ENCODE results near the gene TROAP. TPM values are rescaled to one million over a fixed set of nuclear protein-coding genes. Genes with fewer than 3 reads are reported as not detected.

The TROAP gene, protein sequence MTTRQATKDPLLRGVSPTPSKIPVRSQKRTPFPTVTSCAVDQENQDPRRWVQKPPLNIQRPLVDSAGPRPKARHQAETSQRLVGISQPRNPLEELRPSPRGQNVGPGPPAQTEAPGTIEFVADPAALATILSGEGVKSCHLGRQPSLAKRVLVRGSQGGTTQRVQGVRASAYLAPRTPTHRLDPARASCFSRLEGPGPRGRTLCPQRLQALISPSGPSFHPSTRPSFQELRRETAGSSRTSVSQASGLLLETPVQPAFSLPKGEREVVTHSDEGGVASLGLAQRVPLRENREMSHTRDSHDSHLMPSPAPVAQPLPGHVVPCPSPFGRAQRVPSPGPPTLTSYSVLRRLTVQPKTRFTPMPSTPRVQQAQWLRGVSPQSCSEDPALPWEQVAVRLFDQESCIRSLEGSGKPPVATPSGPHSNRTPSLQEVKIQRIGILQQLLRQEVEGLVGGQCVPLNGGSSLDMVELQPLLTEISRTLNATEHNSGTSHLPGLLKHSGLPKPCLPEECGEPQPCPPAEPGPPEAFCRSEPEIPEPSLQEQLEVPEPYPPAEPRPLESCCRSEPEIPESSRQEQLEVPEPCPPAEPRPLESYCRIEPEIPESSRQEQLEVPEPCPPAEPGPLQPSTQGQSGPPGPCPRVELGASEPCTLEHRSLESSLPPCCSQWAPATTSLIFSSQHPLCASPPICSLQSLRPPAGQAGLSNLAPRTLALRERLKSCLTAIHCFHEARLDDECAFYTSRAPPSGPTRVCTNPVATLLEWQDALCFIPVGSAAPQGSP
- total RNA-seq: 4.8 and 10.3 TPM in 2 replicates

DNA sequence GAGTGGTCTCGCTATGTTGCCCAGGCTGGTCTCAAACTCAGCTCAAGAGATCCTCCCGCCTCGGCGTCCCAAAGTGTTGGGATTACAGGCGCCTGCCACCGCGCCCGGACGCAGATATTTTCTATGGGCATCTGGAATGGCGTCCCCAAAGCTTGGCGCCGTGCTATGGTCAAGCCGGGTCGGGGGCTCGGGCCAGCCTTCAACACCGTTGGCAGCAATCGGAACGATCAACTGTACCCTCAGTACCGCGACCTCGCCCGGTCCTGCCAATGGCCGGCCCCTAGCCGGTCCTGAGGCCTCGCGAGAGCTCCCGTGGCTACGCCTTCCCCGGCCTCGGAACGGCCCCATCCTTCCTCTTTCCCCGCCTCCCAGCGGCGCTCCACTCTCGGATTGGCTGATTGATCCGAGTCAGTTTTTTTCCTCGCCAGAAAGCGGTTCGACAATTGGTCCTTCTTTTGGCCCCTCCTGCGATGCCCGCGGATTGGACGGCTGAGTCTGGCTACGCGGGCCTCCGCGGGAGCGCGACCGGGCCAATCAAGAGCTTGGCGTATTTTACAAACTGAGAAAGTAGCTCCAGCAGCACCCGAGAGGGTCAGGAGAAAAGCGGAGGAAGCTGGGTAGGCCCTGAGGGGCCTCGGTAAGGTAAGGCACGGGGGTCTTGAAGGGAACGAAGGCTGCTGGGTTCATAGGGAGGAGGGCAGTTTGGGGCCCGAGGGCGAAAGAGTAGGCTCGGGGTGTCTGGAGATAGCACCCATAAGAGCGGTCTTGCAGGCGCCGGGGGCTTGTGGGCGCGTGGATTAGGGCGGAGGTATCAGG lies at the start of gene TROAP:
Gene TROAP, plus strand, starts transcription at position 548 of the 816 bp plus-strand sequence. CDS start 354 bp downstream, outside the sequence.
- TF ChIP-seq, protein P1, sequence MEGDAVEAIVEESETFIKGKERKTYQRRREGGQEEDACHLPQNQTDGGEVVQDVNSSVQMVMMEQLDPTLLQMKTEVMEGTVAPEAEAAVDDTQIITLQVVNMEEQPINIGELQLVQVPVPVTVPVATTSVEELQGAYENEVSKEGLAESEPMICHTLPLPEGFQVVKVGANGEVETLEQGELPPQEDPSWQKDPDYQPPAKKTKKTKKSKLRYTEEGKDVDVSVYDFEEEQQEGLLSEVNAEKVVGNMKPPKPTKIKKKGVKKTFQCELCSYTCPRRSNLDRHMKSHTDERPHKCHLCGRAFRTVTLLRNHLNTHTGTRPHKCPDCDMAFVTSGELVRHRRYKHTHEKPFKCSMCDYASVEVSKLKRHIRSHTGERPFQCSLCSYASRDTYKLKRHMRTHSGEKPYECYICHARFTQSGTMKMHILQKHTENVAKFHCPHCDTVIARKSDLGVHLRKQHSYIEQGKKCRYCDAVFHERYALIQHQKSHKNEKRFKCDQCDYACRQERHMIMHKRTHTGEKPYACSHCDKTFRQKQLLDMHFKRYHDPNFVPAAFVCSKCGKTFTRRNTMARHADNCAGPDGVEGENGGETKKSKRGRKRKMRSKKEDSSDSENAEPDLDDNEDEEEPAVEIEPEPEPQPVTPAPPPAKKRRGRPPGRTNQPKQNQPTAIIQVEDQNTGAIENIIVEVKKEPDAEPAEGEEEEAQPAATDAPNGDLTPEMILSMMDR (IDR thresholded peaks at IDR 0.05; ENCODE audit: insufficient read depth, low read length, poor library complexity, severe bottlenecking): no peak
- Histone ChIP-seq H3K36me3 (ENCODE audit: control insufficient read depth, insufficient read depth, low read length) (no peaks in the 10 kb centered on the region), H3K27me3 (ENCODE audit: control insufficient read depth, insufficient read depth, low read length) (no peaks in the 10 kb centered on the region), H3K4me3 (ENCODE audit: low read depth, low read length) (peak within 1 kb of the TSS; percentile 54)
- peak; percentile 91 for DNase-seq (ENCODE audit: low read depth)

DNA sequence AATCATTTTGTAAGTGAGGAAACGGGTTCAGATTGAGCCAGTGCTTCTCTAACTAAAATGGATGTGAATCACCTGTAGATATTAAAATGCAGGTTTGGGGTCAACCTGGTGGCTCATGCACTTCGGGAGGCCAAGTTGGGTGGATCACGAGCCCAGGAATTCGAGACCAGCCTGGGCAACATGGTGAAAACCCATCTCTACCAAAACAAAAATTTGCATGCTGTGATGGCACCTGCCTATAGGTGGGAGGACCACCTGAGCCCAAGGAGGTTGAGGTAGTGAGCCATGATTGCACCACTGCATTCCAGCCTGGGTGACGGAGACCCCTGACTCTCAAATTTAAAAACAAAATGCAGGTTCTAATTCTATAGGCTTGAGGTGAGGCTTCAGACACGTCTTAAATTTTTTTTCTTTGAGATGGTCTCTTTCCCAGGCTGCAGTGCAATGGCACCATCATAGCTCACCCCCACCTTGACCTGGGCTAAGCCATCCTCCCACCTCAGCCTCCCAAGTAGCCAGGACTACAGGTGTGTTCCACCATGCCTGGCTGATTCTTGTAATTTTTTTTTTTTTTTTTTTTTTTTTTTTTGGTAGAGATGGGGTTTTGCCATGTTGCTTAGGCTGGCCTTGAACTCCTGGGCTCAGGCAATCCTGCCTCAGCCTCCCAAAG lies 49.2 kb upstream of the TROAP start:
- TF ChIP-seq, protein P1 (IDR thresholded peaks at IDR 0.05; ENCODE audit: insufficient read depth, low read length, poor library complexity, severe bottlenecking): no peak
- no peak for DNase-seq (ENCODE audit: low read depth)
- Histone ChIP-seq H3K4me3 (ENCODE audit: low read depth, low read length) (no peak overlapping the region), H3K36me3 (ENCODE audit: control insufficient read depth, insufficient read depth, low read length) (peaks cover 3% of the 10 kb centered on the region), H3K27me3 (ENCODE audit: control insufficient read depth, insufficient read depth, low read length) (no peaks in the 10 kb centered on the region)

DNA sequence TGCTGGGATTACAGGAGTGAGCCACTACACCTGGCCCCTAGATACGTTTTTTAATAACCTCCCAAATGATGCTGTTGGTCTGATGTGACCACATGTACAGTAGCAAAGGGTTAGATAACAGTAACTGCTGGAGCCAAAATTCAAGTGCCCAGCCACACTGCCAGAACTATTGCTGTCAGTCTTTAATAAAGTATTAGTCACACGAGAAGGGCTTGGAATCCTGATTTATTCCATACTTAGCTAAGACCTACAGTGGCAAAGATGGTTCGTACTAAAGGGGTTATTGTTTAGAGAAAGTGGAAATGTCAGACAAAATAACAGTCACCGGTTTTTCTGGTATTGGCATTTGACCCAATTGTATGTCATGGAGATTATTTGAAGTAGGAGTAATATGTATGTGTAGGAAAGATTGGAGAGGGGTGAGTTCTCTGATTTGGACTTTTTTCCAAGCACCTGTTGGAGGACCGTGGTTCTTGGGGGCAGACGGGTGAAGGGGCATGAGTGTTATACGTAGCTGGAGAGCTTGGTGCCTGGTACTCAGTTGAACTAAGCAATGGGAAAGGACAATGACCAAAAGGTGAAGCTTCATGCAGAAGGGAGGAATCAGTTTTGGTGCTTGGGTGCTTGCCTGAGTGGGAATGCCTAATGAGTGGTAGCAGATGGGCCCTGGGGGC lies 48.5 kb upstream of the TROAP start:
- peaks cover 3% of the 10 kb centered on the region for H3K36me3 ChIP-seq (ENCODE audit: control insufficient read depth, insufficient read depth, low read length)
- TF ChIP-seq, protein P1 (IDR thresholded peaks at IDR 0.05; ENCODE audit: insufficient read depth, low read length, poor library complexity, severe bottlenecking): no peak
- DNase-seq (ENCODE audit: low read depth): no peak
- H3K4me3 ChIP-seq (ENCODE audit: low read depth, low read length): no peak overlapping the region
- H3K27me3 ChIP-seq (ENCODE audit: control insufficient read depth, insufficient read depth, low read length): no peaks in the 10 kb centered on the region

DNA sequence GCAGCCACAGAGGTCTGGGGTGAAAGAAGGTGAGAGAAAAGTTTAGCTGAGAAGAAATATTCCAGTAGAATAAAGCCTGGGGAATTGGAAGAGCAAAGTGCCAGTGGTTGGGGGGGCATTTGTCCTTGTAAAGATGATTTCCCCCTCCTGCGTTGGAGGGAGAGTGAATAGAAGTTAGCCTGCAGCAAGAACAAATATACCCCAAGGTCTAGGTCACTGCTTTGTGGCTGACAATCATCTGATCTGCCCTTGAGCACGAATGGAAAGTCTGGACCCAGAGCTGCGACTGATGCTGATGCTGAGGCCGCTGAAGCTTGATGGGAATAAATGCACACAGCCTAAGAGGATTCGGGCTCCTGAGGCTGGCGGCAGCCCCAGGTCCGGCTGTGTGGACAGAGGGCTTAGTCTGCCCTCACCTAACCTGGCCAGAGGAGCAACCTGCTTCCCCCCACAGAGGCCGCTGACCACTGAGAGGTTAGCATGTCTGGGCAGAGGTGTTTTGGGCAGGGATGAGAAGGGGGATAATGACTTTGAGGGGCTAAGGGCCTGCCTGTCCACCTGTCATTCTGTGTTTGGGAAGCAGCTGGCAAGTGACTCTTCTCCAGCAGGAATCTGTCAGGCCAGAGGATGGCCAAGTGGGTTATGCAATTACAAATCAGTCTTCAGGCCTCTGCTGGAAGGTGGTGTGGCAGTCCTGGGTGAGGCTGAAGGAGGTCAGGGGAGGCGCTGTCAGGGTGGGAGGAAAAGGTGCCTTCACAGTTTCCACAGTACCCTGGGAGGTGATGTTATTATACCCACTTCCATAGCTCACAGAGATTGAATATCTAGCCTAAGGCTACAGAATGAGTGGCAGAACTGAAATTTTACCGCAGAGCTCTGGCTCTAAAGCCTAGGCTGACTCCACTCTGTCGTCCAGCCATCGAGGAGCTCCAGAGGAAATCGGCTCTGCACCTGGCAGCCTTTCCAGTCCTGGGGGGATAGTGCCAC lies 46.5 kb upstream of the TROAP start:
- Histone ChIP-seq H3K4me3 (ENCODE audit: low read depth, low read length) (no peak overlapping the region), H3K36me3 (ENCODE audit: control insufficient read depth, insufficient read depth, low read length) (no peaks in the 10 kb centered on the region), H3K27me3 (ENCODE audit: control insufficient read depth, insufficient read depth, low read length) (no peaks in the 10 kb centered on the region)
- TF ChIP-seq, protein P1 (IDR thresholded peaks at IDR 0.05; ENCODE audit: insufficient read depth, low read length, poor library complexity, severe bottlenecking): no peak
- DNase-seq (ENCODE audit: low read depth): no peak

Measured in kidney epithelial cell (primary cell).